Memory B cell (primary cell): ENCODE measurements around the gene ZBTB12.

Experiments
- ATAC-seq: fragments of 150-1000 bp; cut with Tn5 transposase; 2 replicates; pipeline ENCODE4 v1.10.0; 2021; ENCODE audit warnings: low read depth, mild to moderate bottlenecking, moderate library complexity
- DNase-seq, 2 donors: peaks; one replicate each; pipeline ENCODE4 v3.0.0; 2022; ENCODE audit warnings: low spot score in 2 of 2
- H3K27ac Mint-ChIP-seq: one replicate; pipeline ENCODE4 v1.8.0; 2022; ENCODE audit warnings: mild to moderate bottlenecking, moderate library complexity, mixed read lengths
- H3K27me3 Mint-ChIP-seq: one replicate; pipeline ENCODE4 v1.8.0; 2022; ENCODE audit warnings: mixed read lengths
- H3K36me3 Mint-ChIP-seq: one replicate; pipeline ENCODE4 v1.8.0; 2022; ENCODE audit warnings: mild to moderate bottlenecking, mixed read lengths
- H3K4me1 Mint-ChIP-seq: one replicate; pipeline ENCODE4 v1.8.0; 2022; ENCODE audit warnings: mixed read lengths
- H3K4me3 Mint-ChIP-seq: one replicate; pipeline ENCODE4 v1.8.0; 2022; ENCODE audit warnings: mild to moderate bottlenecking, moderate library complexity, mixed read lengths
- H3K9me3 Mint-ChIP-seq: one replicate; pipeline ENCODE4 v1.8.0; 2022; ENCODE audit warnings: mixed read lengths

The ZBTB12 gene

GRCh38 chr6:31897612-31898382 is 4.1 kb downstream of the ZBTB12 start, which contains the start of gene EHMT2:
Gene EHMT2 (minus strand): TSS chr6:31897698. CDS start chr6:31897677, 21 bp downstream.
- Mint-ChIP-seq H3K36me3 (peaks cover 7% of the 10 kb centered on the region), H3K4me1 (peaks cover 27% of the 10 kb centered on the region), H3K27me3 (no peaks in the 10 kb centered on the region), H3K9me3 (no peaks in the 10 kb centered on the region), H3K27ac (peak within 1 kb of the TSS; percentile 91), H3K4me3 (peak within 1 kb of the TSS; percentile 96)
- ATAC-seq (peak; percentile 61), DNase-seq (peak; percentile 80 to 81)

GRCh38 chr6:31896856-31897611 is 4.9 kb downstream of the ZBTB12 start:
- no peak for ATAC-seq
- peaks cover 13% of the 10 kb centered on the region for H3K36me3 Mint-ChIP-seq
- no peak for DNase-seq
- peak overlapping the region; percentile 96 for H3K4me3 Mint-ChIP-seq
- H3K9me3 Mint-ChIP-seq: no peaks in the 10 kb centered on the region
- no peaks in the 10 kb centered on the region for H3K27me3 Mint-ChIP-seq
- H3K27ac Mint-ChIP-seq: peak overlapping the region; percentile 81
- H3K4me1 Mint-ChIP-seq: peaks cover 23% of the 10 kb centered on the region

GRCh38 chr6:31896493-31896855 is 5.4 kb downstream of the ZBTB12 start:
- ATAC-seq (no peak), DNase-seq (no peak)
- H3K27me3 Mint-ChIP-seq: no peaks in the 10 kb centered on the region
- H3K27ac Mint-ChIP-seq: peak overlapping the region; percentile 81
- H3K4me1 Mint-ChIP-seq: peaks cover 23% of the 10 kb centered on the region
- H3K9me3 Mint-ChIP-seq: no peaks in the 10 kb centered on the region
- peaks cover 14% of the 10 kb centered on the region for H3K36me3 Mint-ChIP-seq
- H3K4me3 Mint-ChIP-seq: peak overlapping the region; percentile 81

GRCh38 chr6:31892821-31893220 is 9.1 kb downstream of the ZBTB12 start:
- Mint-ChIP-seq H3K27ac (no peak overlapping the region), H3K27me3 (no peaks in the 10 kb centered on the region), H3K4me1 (peaks cover 9% of the 10 kb centered on the region), H3K36me3 (peaks cover 27% of the 10 kb centered on the region), H3K9me3 (no peaks in the 10 kb centered on the region), H3K4me3 (no peak overlapping the region)
- ATAC-seq (no peak), DNase-seq (no peak)

- ATAC-seq: no peak
- Mint-ChIP-seq H3K36me3 (peaks cover 43% of the 10 kb centered on the region), H3K27me3 (no peaks in the 10 kb centered on the region), H3K4me3 (no peak overlapping the region), H3K27ac (peak overlapping the region; percentile 1), H3K4me1 (no peaks in the 10 kb centered on the region), H3K9me3 (no peaks in the 10 kb centered on the region)
- DNase-seq: no peak
Measured at GRCh38 chr6:31889331-31889972, 12.4 kb downstream of the ZBTB12 start.

- Mint-ChIP-seq H3K27me3 (no peaks in the 10 kb centered on the region), H3K9me3 (no peaks in the 10 kb centered on the region), H3K4me3 (no peak overlapping the region), H3K36me3 (peaks cover 48% of the 10 kb centered on the region), H3K27ac (no peak overlapping the region), H3K4me1 (no peaks in the 10 kb centered on the region)
- DNase-seq (peak; percentile 58 to 61), ATAC-seq (peak; percentile 53)
Measured at GRCh38 chr6:31888276-31889258, 13.3 kb downstream of the ZBTB12 start.

- H3K4me3 Mint-ChIP-seq: no peak overlapping the region
- no peaks in the 10 kb centered on the region for H3K9me3 Mint-ChIP-seq
- ATAC-seq (no peak), DNase-seq (no peak)
- peaks cover 43% of the 10 kb centered on the region for H3K36me3 Mint-ChIP-seq
- H3K27me3 Mint-ChIP-seq: no peaks in the 10 kb centered on the region
- H3K4me1 Mint-ChIP-seq: no peaks in the 10 kb centered on the region
- no peak overlapping the region for H3K27ac Mint-ChIP-seq
Measured at GRCh38 chr6:31887173-31888007, 14.5 kb downstream of the ZBTB12 start.

- Mint-ChIP-seq H3K27ac (no peak overlapping the region), H3K27me3 (no peaks in the 10 kb centered on the region), H3K4me3 (no peak overlapping the region), H3K36me3 (peaks cover 44% of the 10 kb centered on the region), H3K9me3 (no peaks in the 10 kb centered on the region), H3K4me1 (no peaks in the 10 kb centered on the region)
- ATAC-seq: no peak
- DNase-seq: no peak
Measured at GRCh38 chr6:31886541-31886991, 15.3 kb downstream of the ZBTB12 start.

GRCh38 chr6:31884528-31885035 is 17.3 kb downstream of the ZBTB12 start:
- Mint-ChIP-seq H3K36me3 (peaks cover 48% of the 10 kb centered on the region), H3K4me3 (no peak overlapping the region), H3K27ac (no peak overlapping the region), H3K9me3 (no peaks in the 10 kb centered on the region), H3K27me3 (no peaks in the 10 kb centered on the region), H3K4me1 (no peaks in the 10 kb centered on the region)
- DNase-seq: no peak
- no peak for ATAC-seq

GRCh38 chr6:31883676-31884075 is 18.2 kb downstream of the ZBTB12 start:
- Mint-ChIP-seq H3K27me3 (no peaks in the 10 kb centered on the region), H3K36me3 (peaks cover 46% of the 10 kb centered on the region), H3K27ac (no peak overlapping the region), H3K9me3 (no peaks in the 10 kb centered on the region), H3K4me3 (no peak overlapping the region), H3K4me1 (no peaks in the 10 kb centered on the region)
- DNase-seq (no peak), ATAC-seq (no peak)

- Mint-ChIP-seq H3K4me1 (no peaks in the 10 kb centered on the region), H3K4me3 (no peak overlapping the region), H3K27me3 (no peaks in the 10 kb centered on the region), H3K9me3 (no peaks in the 10 kb centered on the region), H3K27ac (no peak overlapping the region), H3K36me3 (peaks cover 43% of the 10 kb centered on the region)
- DNase-seq: no peak
- no peak for ATAC-seq
Measured at GRCh38 chr6:31882344-31882743, 19.5 kb downstream of the ZBTB12 start.

- peaks cover 40% of the 10 kb centered on the region for H3K36me3 Mint-ChIP-seq
- H3K27ac Mint-ChIP-seq: no peak overlapping the region
- ATAC-seq: no peak
- H3K9me3 Mint-ChIP-seq: no peaks in the 10 kb centered on the region
- DNase-seq: no peak
- H3K4me3 Mint-ChIP-seq: no peak overlapping the region
- H3K27me3 Mint-ChIP-seq: no peaks in the 10 kb centered on the region
- H3K4me1 Mint-ChIP-seq: no peaks in the 10 kb centered on the region
Measured at GRCh38 chr6:31881136-31881859, 20.6 kb downstream of the ZBTB12 start.
